ENCODE data around the gene DCUN1D3. TPM values are rescaled to one million over a fixed set of nuclear protein-coding genes. Genes with fewer than 3 reads are reported as not detected.
"Not testable (repeated sequence)": the region's sequence is repeated elsewhere in the genome, so short reads cannot be mapped to it uniquely, and the experiment has no call there.

Gene DCUN1D3
- total RNA-seq, 1 donor from 2014 or later, result 24.2 TPM

GRCh38 chr16:20938426-20938825 lies 38.3 kb upstream of the DCUN1D3 start:
- H3K36me3 Mint-ChIP-seq (ENCODE audit: insufficient read depth), result no peaks in the 10 kb centered on the region
- H3K27ac Mint-ChIP-seq, result no peak overlapping the region
- TF ChIP-seq CTCF (IDR thresholded peaks at IDR 0.05; ENCODE audit: unreplicated experiment), result no peak

GRCh38 chr16:20937736-20938135 lies 37.6 kb upstream of the DCUN1D3 start:
- no peak for TF ChIP-seq CTCF (IDR thresholded peaks at IDR 0.05; ENCODE audit: unreplicated experiment)
- no peaks in the 10 kb centered on the region for H3K27me3 Mint-ChIP-seq
- no peak overlapping the region for H3K4me3 Mint-ChIP-seq (ENCODE audit: low read depth)
- H3K4me1 Mint-ChIP-seq (ENCODE audit: low read depth), result no peaks in the 10 kb centered on the region
- H3K9me3 Mint-ChIP-seq (ENCODE audit: low read depth), result no peaks in the 10 kb centered on the region
- no peak overlapping the region for H3K27ac Mint-ChIP-seq
- no peaks in the 10 kb centered on the region for H3K36me3 Mint-ChIP-seq (ENCODE audit: insufficient read depth)
- no peak for DNase-seq (ENCODE audit: low spot score, unreplicated experiment)

More at GRCh38 chr16:20938426-20938825, 38.3 kb upstream of the DCUN1D3 start:
- H3K9me3 Mint-ChIP-seq (ENCODE audit: low read depth), result no peaks in the 10 kb centered on the region
- no peak for DNase-seq (ENCODE audit: low spot score, unreplicated experiment)
- no peaks in the 10 kb centered on the region for H3K27me3 Mint-ChIP-seq
- no peaks in the 10 kb centered on the region for H3K4me1 Mint-ChIP-seq (ENCODE audit: low read depth)
- no peak overlapping the region for H3K4me3 Mint-ChIP-seq (ENCODE audit: low read depth)

- no peak for DNase-seq (ENCODE audit: low spot score, unreplicated experiment)
- Mint-ChIP-seq H3K4me1 (ENCODE audit: low read depth) (no peaks in the 10 kb centered on the region), H3K36me3 (ENCODE audit: insufficient read depth) (no peaks in the 10 kb centered on the region), H3K4me3 (ENCODE audit: low read depth) (no peak overlapping the region), H3K9me3 (ENCODE audit: low read depth) (no peaks in the 10 kb centered on the region), H3K27me3 (no peaks in the 10 kb centered on the region), H3K27ac (no peak overlapping the region)
- no peak for TF ChIP-seq CTCF (IDR thresholded peaks at IDR 0.05; ENCODE audit: unreplicated experiment)
Observed at GRCh38 chr16:20933589-20933988, 33.4 kb upstream of the DCUN1D3 start.

GRCh38 chr16:20931066-20931600 lies 31.0 kb upstream of the DCUN1D3 start:
- Mint-ChIP-seq H3K9me3 (ENCODE audit: low read depth) (no peaks in the 10 kb centered on the region), H3K4me1 (ENCODE audit: low read depth) (no peaks in the 10 kb centered on the region), H3K27me3 (no peaks in the 10 kb centered on the region), H3K36me3 (ENCODE audit: insufficient read depth) (no peaks in the 10 kb centered on the region), H3K27ac (no peak overlapping the region), H3K4me3 (ENCODE audit: low read depth) (no peak overlapping the region)
- no peak for TF ChIP-seq CTCF (IDR thresholded peaks at IDR 0.05; ENCODE audit: unreplicated experiment)
- no peak for DNase-seq (ENCODE audit: low spot score, unreplicated experiment)

- no peaks in the 10 kb centered on the region for H3K9me3 Mint-ChIP-seq (ENCODE audit: low read depth)
- H3K27ac Mint-ChIP-seq, result no peak overlapping the region
- no peak overlapping the region for H3K4me3 Mint-ChIP-seq (ENCODE audit: low read depth)
- peaks cover 4% of the 10 kb centered on the region for H3K36me3 Mint-ChIP-seq (ENCODE audit: insufficient read depth)
- H3K27me3 Mint-ChIP-seq, result no peaks in the 10 kb centered on the region
- no peak for DNase-seq (ENCODE audit: low spot score, unreplicated experiment)
- H3K4me1 Mint-ChIP-seq (ENCODE audit: low read depth), result peaks cover 2% of the 10 kb centered on the region
- TF ChIP-seq CTCF (IDR thresholded peaks at IDR 0.05; ENCODE audit: unreplicated experiment), result no peak
Observed at GRCh38 chr16:20930365-20930690, 30.2 kb upstream of the DCUN1D3 start.

- not testable (repeated sequence) for H3K27me3 Mint-ChIP-seq; H3K4me3 Mint-ChIP-seq (ENCODE audit: low read depth); H3K36me3 Mint-ChIP-seq (ENCODE audit: insufficient read depth)
Observed at GRCh38 chr16:20929676-20930364, 29.7 kb upstream of the DCUN1D3 start.

More at GRCh38 chr16:20929676-20930364, 29.7 kb upstream of the DCUN1D3 start:
- not testable (repeated sequence) for H3K9me3 Mint-ChIP-seq (ENCODE audit: low read depth); H3K4me1 Mint-ChIP-seq (ENCODE audit: low read depth); DNase-seq (ENCODE audit: low spot score, unreplicated experiment); H3K27ac Mint-ChIP-seq
